T-helper 1 cell (primary cell): ENCODE measurements around the gene MEOX2.

ENCODE experiments used
- DNase-seq, 5 donors: peaks; one replicate each; pipeline ENCODE4 v3.0.0-alpha.2; 2012 to 2020

MEOX2 gene

DNA sequence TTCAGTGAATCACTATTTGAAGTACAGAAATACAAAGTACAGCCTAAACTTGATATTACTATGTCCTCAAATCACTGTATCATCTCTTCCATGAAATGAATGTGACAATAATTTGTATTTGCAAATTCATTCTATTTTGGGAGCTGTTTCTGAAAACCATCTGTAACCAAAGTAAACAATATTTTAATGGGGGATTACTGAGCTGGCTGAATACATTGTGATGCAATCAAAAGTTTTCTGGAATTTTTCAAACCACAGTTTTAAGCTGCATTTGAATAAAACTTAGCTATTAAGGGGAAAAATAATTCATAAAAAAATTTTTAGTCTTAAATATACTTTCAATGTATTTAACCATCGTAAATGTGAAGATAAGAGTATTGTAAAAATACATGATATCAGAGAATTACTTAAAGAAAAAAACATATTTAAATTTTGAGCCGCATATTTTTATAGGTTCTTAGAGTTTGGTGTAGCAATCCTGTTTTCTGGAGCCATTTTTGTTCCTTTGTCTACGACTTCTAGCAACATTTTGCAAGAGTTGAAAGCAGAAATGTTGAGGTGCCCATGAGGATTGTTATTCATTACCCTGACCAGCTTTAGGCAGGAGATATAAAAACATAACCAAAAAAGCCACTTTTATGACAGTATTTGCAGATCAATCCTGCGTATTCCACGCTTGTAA lies 78.8 kb downstream of the MEOX2 start:
- no peak for DNase-seq

GRCh38 chr7:15606561-15606960 lies 79.9 kb downstream of the MEOX2 start:
- no peak for DNase-seq

- DNase-seq, result no peak
Measured at GRCh38 chr7:15604166-15604565, 82.3 kb downstream of the MEOX2 start.

GRCh38 chr7:15603124-15603523 lies 83.4 kb downstream of the MEOX2 start:
- DNase-seq, result no peak

DNA sequence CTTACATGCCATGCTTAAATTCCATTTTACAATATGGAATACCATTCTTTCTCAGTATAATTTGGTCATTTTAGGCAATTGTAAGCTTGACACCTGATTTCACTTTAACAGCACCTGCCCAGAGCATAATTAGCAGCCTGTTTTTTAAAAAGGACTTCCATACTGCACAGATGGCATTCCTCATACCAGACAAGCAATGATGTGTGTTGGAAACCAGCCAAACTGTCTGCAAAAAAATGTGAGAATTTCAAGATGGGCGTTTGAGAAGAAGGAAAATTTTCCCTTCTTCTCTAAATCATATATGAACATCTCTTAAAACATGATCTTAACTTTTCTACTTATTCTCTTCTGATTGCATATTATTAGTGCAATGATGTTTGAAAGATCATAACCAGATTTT lies 84.2 kb downstream of the MEOX2 start:
- no peak for DNase-seq

- DNase-seq, result no peak
Measured at GRCh38 chr7:15601175-15601574, 85.3 kb downstream of the MEOX2 start.

DNA sequence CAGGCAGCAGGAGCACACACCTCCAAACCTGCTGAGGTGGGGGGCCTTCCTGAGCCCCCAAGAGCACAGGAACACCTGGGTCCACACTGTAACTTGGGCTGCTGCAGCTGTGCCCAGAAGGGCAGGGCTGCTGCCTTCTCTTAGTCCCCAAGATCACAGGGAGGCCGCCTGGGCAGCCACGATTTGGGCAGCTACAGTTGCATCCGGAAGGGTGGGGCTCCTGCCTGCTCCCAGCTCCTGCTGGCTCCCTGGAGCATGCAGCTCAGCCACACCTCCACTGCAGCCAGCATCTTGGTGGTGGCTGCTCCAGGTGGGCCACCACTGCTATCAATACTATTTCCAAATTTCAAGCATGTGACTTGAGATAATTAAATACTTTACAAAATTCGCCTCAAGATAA lies 86.2 kb downstream of the MEOX2 start:
- no peak for DNase-seq

DNA sequence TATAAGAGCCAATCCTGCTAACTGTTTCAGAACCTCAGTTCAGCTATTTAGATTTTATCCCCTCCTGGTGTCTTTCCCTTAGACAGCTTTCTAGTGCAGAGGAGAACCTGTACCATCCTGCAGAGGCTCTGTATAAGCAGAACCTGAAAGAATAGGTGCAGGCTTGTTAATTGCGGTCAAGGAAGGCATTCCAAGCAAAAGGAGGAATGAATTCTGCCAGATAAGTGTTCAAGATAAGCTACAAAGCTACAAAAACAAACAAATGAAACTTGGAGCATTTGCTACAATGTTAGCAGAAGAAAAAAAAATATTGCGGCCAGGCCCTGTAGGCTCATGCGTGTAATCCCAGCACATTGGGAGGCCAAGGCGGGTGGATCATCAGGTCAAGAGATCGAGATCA lies 92.0 kb downstream of the MEOX2 start:
- DNase-seq, result no peak

DNA sequence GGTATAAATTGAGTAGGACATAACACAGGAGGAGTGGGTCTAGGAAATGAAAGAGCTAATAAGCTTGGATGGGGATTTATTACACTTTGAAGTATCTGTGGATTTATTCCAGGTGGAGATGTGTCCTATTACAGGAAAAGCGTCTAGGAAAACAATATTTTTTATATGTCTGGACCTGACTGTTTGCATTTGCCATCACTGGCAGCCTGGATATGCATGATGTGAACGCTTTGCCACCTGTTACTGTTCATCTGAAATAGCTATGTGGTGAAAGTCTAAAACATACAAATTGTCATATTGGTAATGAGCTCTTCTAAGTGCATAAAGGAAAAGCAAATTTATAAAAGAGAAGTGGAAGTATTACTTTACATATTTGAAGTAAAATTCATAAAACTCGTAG lies 93.1 kb downstream of the MEOX2 start:
- no peak for DNase-seq

DNA sequence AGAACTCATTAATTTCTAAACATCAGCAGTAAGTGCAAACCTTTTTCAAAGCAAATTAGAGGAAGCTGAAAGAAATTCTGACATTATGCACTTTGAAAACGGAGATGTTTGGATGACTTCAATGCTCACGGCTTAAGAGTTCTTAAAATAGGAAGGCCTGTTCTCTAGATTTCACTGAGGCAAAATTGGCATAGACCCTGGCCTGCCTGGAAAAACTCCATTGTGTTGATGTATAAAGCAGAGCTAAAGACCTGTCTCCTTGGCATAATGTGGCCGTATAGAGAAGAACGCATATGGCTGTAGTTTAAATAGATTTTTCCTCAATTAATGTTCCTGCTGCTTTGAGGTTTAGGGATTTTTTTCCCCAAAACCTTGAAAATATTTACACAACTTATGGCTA lies 100.2 kb downstream of the MEOX2 start:
- no peak for DNase-seq

DNA sequence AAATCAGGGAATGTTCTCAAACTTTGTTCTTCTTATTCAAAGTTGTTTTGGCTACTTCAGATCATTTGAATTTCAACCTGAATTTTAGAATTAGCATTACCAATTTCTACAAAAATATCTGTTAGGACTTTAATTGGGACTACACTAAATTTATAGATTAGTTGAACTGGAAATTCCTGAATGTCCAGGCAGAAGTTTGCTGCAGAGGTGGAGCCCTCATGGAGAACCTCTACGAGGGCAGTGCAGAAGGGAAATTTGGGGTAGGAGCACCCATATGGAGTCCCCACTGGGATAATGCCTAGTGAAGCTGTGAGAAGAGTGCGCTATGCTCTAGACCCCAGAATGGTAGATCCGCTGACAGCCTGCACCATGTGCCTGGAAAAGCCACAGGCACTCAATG lies 101.9 kb downstream of the MEOX2 start:
- DNase-seq, result no peak

DNA sequence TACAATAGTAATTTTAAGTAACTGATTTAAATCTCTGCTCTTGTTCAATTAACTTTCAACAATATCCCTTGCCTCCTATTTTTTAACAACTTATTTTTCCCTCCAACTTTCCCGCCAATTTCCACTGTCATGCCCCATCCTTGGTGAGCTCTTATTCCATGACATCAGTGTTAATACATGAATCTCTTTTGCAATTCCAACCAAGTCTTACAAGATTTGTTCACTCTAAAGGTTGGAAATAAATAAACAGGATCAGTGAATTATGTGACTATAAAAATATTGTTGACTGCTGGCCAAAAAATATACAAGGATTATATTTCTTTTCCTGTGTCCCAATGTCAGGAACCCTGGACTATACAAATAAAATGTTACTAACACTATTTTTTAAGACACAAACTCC lies 103.7 kb downstream of the MEOX2 start:
- no peak for DNase-seq

- no peak for DNase-seq
Measured at GRCh38 chr7:15581352-15581951, 105.0 kb downstream of the MEOX2 start.

DNA sequence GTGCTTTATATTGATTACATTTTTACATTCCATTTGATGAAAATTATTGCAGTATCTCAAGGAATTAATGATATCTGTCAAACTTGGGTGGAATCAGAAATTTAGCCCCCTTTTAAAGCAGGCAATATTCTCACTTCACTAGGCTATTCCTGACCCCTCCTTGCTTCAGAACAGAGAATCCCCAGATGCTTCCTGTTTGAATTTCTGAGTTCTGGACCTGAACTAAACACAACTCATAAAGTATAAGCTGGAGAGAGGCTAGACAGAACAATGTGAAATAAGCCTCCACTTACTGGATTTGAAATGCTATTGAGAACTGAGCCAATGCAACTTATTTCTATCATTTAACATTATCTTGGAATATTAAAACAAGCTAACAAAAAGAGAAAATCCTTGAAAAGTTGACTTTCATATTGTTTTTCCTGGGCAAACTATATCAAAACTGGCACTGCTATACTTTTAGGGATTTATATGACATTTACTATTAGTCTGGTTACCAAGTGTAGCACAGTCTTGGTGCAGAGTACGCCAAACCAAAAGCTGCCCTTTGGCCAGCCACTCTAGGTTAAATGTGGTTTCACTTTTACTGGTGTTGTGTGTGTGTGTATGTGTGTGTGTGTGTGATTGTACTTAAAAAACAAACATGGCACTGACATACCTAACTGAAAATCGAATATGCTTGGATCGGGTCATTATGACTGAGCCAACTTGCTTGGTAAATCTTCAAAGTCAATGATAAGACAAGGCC lies 105.7 kb downstream of the MEOX2 start:
- no peak for DNase-seq

- no peak for DNase-seq
Measured at GRCh38 chr7:15577600-15577999, 108.9 kb downstream of the MEOX2 start.

DNA sequence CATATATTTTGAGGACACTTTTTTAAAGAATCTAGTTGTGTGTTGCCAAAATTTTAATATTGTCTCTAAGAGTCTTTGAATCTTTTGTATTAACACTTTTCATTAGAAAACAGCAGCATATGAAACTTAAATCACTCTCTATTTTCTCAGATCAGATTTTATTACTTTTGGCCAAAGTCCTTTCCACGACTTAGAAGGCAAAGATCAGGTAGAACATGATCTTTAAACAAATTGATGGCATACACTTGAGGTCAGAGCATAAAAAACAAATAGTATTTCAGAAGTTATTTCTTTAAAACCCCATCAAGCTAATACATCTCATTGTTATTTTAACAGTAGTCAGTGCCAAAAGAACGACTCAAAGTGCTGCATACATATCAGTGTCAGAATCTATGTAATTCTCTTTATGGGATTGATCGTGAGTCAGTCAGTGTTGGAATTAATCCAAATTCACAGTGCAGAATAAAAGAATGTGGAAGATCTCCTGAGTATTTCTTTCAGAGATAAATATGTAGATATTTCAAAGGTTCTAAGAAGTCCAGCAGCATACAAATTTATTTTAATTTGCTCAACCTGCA lies 115.1 kb downstream of the MEOX2 start:
- DNase-seq, result no peak

- DNase-seq, result no peak
Measured at GRCh38 chr7:15567652-15568051, 118.8 kb downstream of the MEOX2 start.

DNA sequence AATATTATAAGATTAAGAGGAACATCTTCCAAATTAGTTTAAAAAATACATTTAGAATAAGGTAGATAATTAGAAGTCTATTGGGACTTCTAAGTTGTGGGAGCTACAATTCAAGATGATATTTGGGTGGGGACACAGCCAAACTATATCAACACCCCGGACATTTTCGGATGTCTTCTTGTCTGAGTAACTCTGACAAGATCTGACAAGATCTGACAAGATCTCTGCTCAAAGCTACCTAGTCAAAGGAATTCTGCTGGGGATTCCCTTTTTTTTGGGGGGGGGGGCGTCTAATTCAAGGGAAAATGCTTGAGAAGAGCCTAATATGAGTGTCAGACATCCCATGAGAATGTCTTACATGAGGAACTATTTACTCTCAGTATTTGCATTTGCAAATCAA lies 119.4 kb downstream of the MEOX2 start:
- no peak for DNase-seq

- DNase-seq, result no peak
Measured at GRCh38 chr7:15566476-15566875, 120.0 kb downstream of the MEOX2 start.

DNA sequence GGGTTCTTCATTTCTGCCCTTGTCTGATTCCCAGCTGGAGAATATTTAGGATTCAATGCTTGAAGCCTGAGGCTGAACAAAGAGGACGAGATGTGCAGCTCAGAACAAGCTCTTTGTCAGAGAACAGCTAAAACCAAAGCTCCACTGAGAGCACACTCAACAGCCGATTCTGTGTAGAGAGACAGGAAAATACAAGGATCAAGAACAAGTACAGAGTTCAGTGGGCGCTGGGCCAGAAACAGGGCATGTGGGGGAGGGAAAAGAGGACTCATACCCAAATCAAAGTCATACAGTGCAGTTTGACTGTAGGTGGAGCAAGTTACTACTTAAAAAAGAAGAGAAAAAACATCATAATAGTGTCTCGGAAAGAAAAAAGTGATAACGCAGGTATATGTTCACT lies 124.6 kb downstream of the MEOX2 start, which contains the start of gene AGMO:
AGMO (minus strand) TSS at position 181 of the 400 bp plus-strand sequence.
- no peak for DNase-seq
